SU-DHL-6 (cell line): ENCODE results near the gene RAVER2.

Source experiments
- EZH2phosphoT487 ChIP-seq: fragments of 200-600 bp; sonication (generic), shearing (Covaris generic); conservative IDR thresholded peaks from 2 replicates; pipeline ENCODE4 v1.6.1; 2018; ENCODE audit warnings: mild to moderate bottlenecking, antibody characterized with exemption, low read length, moderate library complexity, mixed read lengths
- TF ChIP-seq, protein P1 (sequence below): fragments of 200-600 bp; sonication (generic); IDR thresholded peaks from one replicate; pipeline ENCODE4 v1.5.1; 2017; ENCODE audit warnings: antibody characterized with exemption, mild to moderate bottlenecking, low read length, moderate library complexity; ENCODE audit not compliant: insufficient read depth, poor library complexity, severe bottlenecking

- TF ChIP-seq, protein P1, sequence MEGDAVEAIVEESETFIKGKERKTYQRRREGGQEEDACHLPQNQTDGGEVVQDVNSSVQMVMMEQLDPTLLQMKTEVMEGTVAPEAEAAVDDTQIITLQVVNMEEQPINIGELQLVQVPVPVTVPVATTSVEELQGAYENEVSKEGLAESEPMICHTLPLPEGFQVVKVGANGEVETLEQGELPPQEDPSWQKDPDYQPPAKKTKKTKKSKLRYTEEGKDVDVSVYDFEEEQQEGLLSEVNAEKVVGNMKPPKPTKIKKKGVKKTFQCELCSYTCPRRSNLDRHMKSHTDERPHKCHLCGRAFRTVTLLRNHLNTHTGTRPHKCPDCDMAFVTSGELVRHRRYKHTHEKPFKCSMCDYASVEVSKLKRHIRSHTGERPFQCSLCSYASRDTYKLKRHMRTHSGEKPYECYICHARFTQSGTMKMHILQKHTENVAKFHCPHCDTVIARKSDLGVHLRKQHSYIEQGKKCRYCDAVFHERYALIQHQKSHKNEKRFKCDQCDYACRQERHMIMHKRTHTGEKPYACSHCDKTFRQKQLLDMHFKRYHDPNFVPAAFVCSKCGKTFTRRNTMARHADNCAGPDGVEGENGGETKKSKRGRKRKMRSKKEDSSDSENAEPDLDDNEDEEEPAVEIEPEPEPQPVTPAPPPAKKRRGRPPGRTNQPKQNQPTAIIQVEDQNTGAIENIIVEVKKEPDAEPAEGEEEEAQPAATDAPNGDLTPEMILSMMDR: no peak
- TF ChIP-seq EZH2phosphoT487: no peak
These were observed 89.9 kb downstream of the RAVER2 start for GRCh38 chr1:64834734-64835133.
